ENCODE results near the gene THEM5.

GRCh38 chr1:151837197-151837596, 16.3 kb downstream of the THEM5 start:
- no peak for TF ChIP-seq ZNF274 (IDR thresholded peaks at IDR 0.05; ENCODE audit: low read depth, low read length)
- TF ChIP-seq YY1 (IDR thresholded peaks at IDR 0.05; ENCODE audit: insufficient read depth, insufficient read length) = no peak
- no peak for TF ChIP-seq SUZ12 (IDR thresholded peaks at IDR 0.05; ENCODE audit: extremely low read depth, insufficient read depth, insufficient read length)

All from NT2/D1 (cell line).